Uterus (tissue), 2 donors: ENCODE measurements around the gene AP2M1.

Source experiments
- POLR2A ChIP-seq, 2 donors: fragments of 450-650 bp; IDR thresholded peaks; one replicate each; pipeline ENCODE4 v1.6.1; 2016; ENCODE audit warnings: antibody characterized with exemption in 2 of 2, mild to moderate bottlenecking in 1 of 2, moderate library complexity in 1 of 2
- TF ChIP-seq, protein P1 (sequence below), 4 experiments: fragments of 200-600 bp in 2 of 4; fragments of 450-650 bp in 2 of 4; sonication (generic) in 2 of 4; IDR thresholded peaks; one replicate each; pipeline ENCODE4 v1.5.1; 2016 to 2019; ENCODE audit warnings: antibody characterized with exemption in 4 of 4, mild to moderate bottlenecking in 2 of 4, moderate library complexity in 1 of 4

DNA sequence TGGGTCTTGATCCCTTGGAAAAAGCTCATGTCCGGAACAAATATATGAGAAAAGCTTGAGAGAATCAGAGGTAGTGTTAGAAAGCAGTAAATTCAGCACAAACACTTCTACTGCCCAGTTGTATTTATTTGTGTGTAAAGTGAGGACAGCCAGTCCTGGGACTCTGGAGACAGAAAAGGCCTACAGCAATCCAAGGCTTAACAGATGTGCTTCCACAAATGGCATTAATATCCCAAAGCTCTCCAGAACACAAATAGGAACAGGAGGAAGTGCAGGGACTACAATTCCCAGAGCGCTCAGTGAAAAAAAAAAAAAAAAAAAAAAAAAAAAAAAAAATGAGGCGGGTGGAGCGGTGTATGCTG, 390 bp upstream of the AP2M1 start:
- TF ChIP-seq POLR2A (IDR thresholded peaks at IDR 0.05), result no peak
- TF ChIP-seq, protein P1, sequence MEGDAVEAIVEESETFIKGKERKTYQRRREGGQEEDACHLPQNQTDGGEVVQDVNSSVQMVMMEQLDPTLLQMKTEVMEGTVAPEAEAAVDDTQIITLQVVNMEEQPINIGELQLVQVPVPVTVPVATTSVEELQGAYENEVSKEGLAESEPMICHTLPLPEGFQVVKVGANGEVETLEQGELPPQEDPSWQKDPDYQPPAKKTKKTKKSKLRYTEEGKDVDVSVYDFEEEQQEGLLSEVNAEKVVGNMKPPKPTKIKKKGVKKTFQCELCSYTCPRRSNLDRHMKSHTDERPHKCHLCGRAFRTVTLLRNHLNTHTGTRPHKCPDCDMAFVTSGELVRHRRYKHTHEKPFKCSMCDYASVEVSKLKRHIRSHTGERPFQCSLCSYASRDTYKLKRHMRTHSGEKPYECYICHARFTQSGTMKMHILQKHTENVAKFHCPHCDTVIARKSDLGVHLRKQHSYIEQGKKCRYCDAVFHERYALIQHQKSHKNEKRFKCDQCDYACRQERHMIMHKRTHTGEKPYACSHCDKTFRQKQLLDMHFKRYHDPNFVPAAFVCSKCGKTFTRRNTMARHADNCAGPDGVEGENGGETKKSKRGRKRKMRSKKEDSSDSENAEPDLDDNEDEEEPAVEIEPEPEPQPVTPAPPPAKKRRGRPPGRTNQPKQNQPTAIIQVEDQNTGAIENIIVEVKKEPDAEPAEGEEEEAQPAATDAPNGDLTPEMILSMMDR (IDR thresholded peaks at IDR 0.05), result no peak
